ENCODE measurements around the gene KCNK13. TPM values are rescaled to one million over a fixed set of nuclear protein-coding genes. Genes with fewer than 3 reads are reported as not detected.

Gene KCNK13
- total RNA-seq, 4 donors from 2014 or later: 0.28 to 5.9 (median 2.0) TPM; not detected in 1

DNA sequence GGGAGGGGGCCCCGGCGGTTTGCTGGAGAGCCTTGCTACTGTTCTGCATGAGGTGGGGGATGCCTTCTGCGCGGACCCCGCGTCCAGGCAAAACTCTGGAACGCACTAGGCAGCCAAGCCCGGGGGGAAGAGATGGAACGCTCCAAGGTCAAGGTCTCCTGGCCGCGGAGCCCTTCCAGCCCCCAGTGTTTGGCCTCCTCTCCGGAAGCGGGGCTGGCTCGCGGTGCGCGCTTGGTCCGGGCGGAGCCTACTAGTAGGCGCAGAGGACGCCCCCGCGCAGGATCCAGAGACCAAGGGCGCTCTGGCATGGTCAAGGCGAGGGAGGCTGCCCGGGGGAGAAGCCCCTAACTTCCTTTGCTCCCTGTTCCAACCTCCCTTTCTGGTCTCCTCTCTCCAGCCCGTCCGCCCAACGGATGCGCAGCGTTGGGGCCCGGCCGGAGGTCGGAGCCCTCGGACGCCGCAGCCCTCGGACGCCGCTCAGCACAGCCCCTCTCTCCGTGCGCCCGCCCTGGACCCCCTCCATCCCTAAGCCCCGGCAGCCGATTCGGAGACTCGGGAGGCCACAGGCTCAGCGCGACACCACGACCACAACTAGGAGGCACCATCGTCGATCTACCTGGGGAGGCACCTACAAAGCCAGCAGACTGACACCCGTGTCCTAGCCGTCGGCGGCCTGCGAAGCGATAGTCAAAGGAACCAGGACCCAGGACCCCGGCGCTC lies 669 bp upstream of the KCNK13 start:
- TF ChIP-seq, protein P1, sequence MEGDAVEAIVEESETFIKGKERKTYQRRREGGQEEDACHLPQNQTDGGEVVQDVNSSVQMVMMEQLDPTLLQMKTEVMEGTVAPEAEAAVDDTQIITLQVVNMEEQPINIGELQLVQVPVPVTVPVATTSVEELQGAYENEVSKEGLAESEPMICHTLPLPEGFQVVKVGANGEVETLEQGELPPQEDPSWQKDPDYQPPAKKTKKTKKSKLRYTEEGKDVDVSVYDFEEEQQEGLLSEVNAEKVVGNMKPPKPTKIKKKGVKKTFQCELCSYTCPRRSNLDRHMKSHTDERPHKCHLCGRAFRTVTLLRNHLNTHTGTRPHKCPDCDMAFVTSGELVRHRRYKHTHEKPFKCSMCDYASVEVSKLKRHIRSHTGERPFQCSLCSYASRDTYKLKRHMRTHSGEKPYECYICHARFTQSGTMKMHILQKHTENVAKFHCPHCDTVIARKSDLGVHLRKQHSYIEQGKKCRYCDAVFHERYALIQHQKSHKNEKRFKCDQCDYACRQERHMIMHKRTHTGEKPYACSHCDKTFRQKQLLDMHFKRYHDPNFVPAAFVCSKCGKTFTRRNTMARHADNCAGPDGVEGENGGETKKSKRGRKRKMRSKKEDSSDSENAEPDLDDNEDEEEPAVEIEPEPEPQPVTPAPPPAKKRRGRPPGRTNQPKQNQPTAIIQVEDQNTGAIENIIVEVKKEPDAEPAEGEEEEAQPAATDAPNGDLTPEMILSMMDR (IDR thresholded peaks at IDR 0.05): no peak
- no peak for DNase-seq (ENCODE audit: low spot score)
- no peak for ATAC-seq (ENCODE audit: low FRiP score)

DNA sequence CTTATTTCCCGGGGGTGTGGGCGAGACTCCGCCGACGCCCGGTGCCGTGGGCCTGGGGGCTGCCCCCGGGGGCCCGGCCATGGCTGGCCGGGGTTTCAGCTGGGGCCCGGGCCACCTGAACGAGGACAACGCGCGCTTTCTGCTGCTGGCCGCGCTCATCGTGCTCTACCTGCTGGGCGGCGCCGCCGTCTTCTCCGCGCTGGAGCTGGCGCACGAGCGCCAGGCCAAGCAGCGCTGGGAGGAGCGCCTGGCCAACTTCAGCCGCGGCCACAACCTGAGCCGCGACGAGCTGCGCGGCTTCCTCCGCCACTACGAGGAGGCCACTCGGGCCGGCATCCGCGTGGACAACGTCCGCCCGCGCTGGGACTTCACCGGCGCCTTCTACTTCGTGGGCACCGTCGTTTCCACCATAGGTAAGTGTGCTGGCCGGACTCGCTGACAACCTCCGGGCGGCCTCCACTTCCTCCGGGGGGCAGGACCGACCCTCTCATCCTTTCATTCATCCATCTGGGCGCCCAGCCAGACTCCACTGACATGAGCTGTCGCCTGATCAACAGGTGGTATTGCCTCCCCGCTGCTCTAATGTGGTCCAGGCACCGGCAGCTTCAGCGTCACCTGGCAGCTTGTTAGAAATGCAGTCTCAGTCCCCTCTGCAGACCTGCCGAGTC lies 467 bp downstream of the KCNK13 start:
- no peak for ATAC-seq (ENCODE audit: low FRiP score)

DNA sequence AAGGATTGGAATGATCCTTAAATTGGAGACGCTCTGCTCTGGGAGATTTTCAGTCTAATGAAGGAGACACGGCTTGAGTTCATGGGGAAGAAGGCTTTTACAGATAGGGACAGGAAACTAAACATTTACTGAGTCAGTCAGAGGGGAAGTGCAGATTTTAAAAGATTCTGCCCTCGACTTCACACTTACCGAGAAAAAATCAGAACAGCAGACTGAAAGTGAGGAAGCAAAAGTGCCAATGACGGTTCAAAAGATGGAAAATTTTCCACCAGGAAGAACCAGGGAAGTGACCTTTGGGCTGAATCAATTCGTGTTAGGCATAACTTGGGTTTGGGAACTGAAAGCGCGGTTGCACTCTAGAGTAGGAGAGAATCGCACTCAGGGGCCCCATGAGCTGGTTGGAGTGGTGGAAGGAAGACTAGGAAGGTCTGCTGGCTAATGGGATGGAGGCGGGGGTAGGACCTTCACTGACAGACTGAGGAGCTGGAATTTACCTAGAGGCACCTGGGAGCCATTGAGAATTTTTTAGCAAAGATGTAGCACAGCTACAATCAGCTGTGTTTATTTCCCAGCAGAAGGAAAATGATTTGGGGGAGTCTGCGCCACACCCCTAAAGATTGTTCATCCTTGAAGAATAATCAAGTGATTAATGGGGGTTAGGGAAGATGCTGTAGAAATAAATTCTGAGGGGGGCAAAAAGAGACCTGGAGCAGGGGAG lies 1.2 kb downstream of the KCNK13 start:
- TF ChIP-seq, protein P1 (IDR thresholded peaks at IDR 0.05): no peak
- no peak for DNase-seq (ENCODE audit: low spot score)
- ATAC-seq (ENCODE audit: low FRiP score): no peak

More for the DNA sequence above, 467 bp downstream of the KCNK13 start:
- TF ChIP-seq, protein P1 (IDR thresholded peaks at IDR 0.05): no peak
- DNase-seq (ENCODE audit: low spot score): no peak

DNA sequence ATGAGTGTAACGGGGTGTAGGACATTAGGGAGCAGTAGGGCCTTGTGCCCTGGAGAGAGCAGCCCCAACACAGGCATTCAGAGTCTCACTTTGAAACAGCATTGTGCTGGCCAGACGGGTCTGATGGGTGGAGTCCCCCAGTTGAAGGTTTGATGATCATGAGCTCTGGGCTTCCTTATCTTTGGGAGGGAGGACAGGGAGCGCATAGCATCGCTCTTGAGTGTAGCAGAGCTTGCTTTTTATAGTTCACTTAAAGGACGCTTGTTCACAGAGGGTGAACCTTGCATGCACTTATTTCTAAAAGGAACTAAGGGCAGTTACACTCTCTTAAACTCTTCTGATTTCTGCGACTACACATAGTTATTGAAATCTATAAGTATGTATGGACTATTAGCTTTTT lies 10.6 kb downstream of the KCNK13 start:
- ATAC-seq (ENCODE audit: low FRiP score): no peak

DNA sequence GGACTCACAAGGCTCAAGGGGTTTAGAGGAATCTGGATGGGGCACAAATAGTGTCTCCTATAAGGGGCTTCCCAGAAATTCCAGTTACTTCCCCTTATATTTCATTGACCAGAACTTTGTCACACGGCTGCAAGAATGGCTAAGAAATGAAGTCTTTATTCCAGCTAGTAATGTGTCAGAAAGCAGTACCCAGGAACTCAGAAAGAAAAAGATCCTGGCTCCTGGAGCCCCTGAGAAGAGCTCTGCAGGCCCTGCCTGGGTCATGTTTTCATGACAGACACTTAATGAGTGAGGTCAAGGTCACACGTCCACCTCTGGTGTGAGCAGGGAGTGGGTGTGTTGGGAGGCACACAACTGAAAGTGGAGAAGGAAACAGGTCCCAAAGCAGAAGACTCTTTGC lies 17.8 kb downstream of the KCNK13 start:
- TF ChIP-seq, protein P1 (IDR thresholded peaks at IDR 0.05): no peak
- ATAC-seq (ENCODE audit: low FRiP score) (no peak), DNase-seq (ENCODE audit: low spot score) (no peak)

More for the DNA sequence above, 10.6 kb downstream of the KCNK13 start:
- DNase-seq (ENCODE audit: low spot score): no peak
- TF ChIP-seq, protein P1 (IDR thresholded peaks at IDR 0.05): no peak

DNA sequence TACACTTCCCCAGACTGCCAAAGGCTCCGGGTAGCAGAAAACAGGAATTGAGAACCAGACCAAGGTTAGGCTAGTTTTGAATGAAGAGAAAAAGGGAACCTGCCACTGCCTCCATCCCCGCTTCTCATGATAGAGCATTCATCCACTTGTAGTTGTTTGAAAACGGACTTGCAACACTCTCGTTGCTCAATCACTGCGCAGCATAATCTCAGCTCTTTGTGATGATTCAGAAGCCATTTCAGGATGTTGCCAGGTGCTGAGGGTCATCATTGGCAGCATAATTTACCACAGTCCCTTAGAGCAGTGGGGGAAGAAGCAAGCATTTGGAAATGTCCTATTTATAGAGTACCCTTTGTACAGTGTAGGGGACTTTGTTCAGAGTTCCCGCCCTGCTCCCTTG lies 25.6 kb downstream of the KCNK13 start:
- DNase-seq (ENCODE audit: low spot score) (peak; percentile 28), ATAC-seq (ENCODE audit: low FRiP score) (peak; percentile 68)
- TF ChIP-seq, protein P1 (IDR thresholded peaks at IDR 0.05): no peak

All from omental fat pad (tissue), 4 donors.